OCI-LY1 (cell line): Measurements from ENCODE around the gene MACROD2.

Experiments
- H2AFZ ChIP-seq: fragments of 200-600 bp; sonication (generic), shearing (Covaris generic); 2 replicates; pipeline ENCODE4 v1.6.0; 2014; ENCODE audit warnings: antibody characterized with exemption, mild to moderate bottlenecking, low read length
- H3F3A ChIP-seq: fragments of 200-600 bp; sonication (generic), shearing (Covaris generic); 2 replicates; pipeline ENCODE4 v1.6.0; 2014; ENCODE audit warnings: mild to moderate bottlenecking, antibody characterized with exemption, low read length, moderate library complexity; ENCODE audit not compliant: insufficient read depth
- H3K27ac ChIP-seq: fragments of 200-600 bp; sonication (generic); 2 replicates; pipeline ENCODE4 v1.5.1; 2014; ENCODE audit warnings: low read length, mixed run types, mild to moderate bottlenecking, low read depth; ENCODE audit not compliant: poor library complexity, severe bottlenecking
- H3K27me3 ChIP-seq: fragments of 200-600 bp; sonication (generic); 2 replicates; pipeline ENCODE4 v1.6.0; 2014; ENCODE audit warnings: antibody characterized with exemption, mild to moderate bottlenecking, low read length, moderate library complexity; ENCODE audit not compliant: insufficient read depth
- H3K36me3 ChIP-seq: fragments of 200-600 bp; sonication (generic); 2 replicates; pipeline ENCODE4 v1.6.1; 2014; ENCODE audit warnings: mild to moderate bottlenecking, antibody characterized with exemption, low read length, moderate library complexity, mixed read lengths; ENCODE audit not compliant: insufficient read depth
- H3K4me1 ChIP-seq: fragments of 200-600 bp; sonication (generic); 2 replicates; pipeline ENCODE4 v1.5.1; 2014; ENCODE audit warnings: mild to moderate bottlenecking, low read length, moderate library complexity; ENCODE audit not compliant: insufficient read depth, severe bottlenecking
- H3K4me2 ChIP-seq: fragments of 200-600 bp; sonication (generic), shearing (Covaris generic); 2 replicates; pipeline ENCODE4 v1.6.1; 2014; ENCODE audit warnings: low read length
- H3K4me3 ChIP-seq: fragments of 200-600 bp; sonication (generic); 2 replicates; pipeline ENCODE4 v1.5.1; 2014; ENCODE audit warnings: low read length, low read depth, mild to moderate bottlenecking, mixed read lengths; ENCODE audit not compliant: poor library complexity, severe bottlenecking
- H3K79me2 ChIP-seq: fragments of 200-600 bp; shearing (Covaris generic); 2 replicates; pipeline ENCODE4 v1.6.1; 2016; ENCODE audit warnings: mixed run types, low read length, mixed read lengths; ENCODE audit not compliant: insufficient read depth
- H3K9ac ChIP-seq: fragments of 200-600 bp; sonication (generic), shearing (Covaris generic); 2 replicates; pipeline ENCODE4 v1.6.1; 2014; ENCODE audit warnings: mild to moderate bottlenecking, low read length, mixed read lengths
- H3K9me2 ChIP-seq: fragments of 200-600 bp; sonication (generic), shearing (Covaris generic); 2 replicates; pipeline ENCODE4 v1.6.1; 2014; ENCODE audit warnings: low read depth, mild to moderate bottlenecking, low read length, mixed read lengths
- H3K9me3 ChIP-seq: fragments of 200-600 bp; shearing (Covaris generic); 2 replicates; pipeline ENCODE4 v1.6.1; 2014; ENCODE audit warnings: low read length, mixed read lengths
- H4K20me1 ChIP-seq: fragments of 200-600 bp; sonication (generic), shearing (Covaris generic); 2 replicates; pipeline ENCODE4 v1.6.0; 2016; ENCODE audit warnings: mild to moderate bottlenecking, low read length; ENCODE audit not compliant: insufficient read depth
- CTCF ChIP-seq: fragments of 200-600 bp; sonication (generic), shearing (Covaris generic); IDR thresholded peaks from 2 replicates; pipeline ENCODE4 v1.5.1; 2017; ENCODE audit warnings: mild to moderate bottlenecking, antibody characterized with exemption, low read length, moderate library complexity, mixed read lengths
- EZH2 ChIP-seq: fragments of 200-600 bp; sonication (generic), shearing (Covaris generic); IDR thresholded peaks from 2 replicates; pipeline ENCODE4 v1.8.0; 2017; ENCODE audit warnings: borderline replicate concordance, mixed run types, mild to moderate bottlenecking, antibody characterized with exemption, low read length, moderate library complexity, mixed read lengths

The MACROD2 gene

GRCh38 chr20:14948416-14948815, 953.1 kb downstream of the MACROD2 start:
- Histone ChIP-seq H3K9me3 (no peaks in the 10 kb centered on the region), H3K4me2 (no peak overlapping the region), H2AFZ (no peak overlapping the region), H3K79me2 (no peaks in the 10 kb centered on the region), H3K9me2 (no peaks in the 10 kb centered on the region), H3K27ac (no peak overlapping the region), H4K20me1 (no peaks in the 10 kb centered on the region), H3K4me3 (no peak overlapping the region), H3K36me3 (no peaks in the 10 kb centered on the region), H3K9ac (no peak overlapping the region), H3K27me3 (no peaks in the 10 kb centered on the region), H3F3A (no peaks in the 10 kb centered on the region), H3K4me1 (no peaks in the 10 kb centered on the region)
- no peak for TF ChIP-seq EZH2
- TF ChIP-seq CTCF = no peak

DNA sequence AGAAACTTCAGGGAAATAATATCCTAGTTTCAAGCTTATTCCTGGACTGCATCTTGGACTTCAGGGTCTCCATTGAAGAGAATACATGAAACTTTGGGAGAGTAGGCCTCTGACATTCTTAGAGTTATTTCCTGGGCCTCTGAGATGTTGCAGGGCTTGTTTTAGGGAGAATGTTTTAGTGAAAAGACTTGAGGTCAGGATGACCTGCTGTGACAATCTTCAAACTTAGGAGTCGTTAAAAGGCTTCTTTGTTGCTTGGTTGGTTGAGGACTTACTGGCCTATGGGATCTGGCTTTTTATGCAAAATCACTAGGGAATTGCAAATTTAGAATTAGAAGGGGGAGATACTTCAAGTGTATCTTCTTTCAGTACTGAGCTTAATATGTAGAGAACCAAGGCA, 955.3 kb downstream of the MACROD2 start:
- Histone ChIP-seq H3K79me2 (no peaks in the 10 kb centered on the region), H3K27me3 (no peaks in the 10 kb centered on the region), H3K27ac (no peak overlapping the region), H3K9me2 (no peaks in the 10 kb centered on the region), H3K4me1 (no peaks in the 10 kb centered on the region), H3K4me3 (no peak overlapping the region), H4K20me1 (no peaks in the 10 kb centered on the region), H2AFZ (no peak overlapping the region), H3K4me2 (no peak overlapping the region), H3K36me3 (no peaks in the 10 kb centered on the region), H3F3A (no peaks in the 10 kb centered on the region), H3K9me3 (no peaks in the 10 kb centered on the region), H3K9ac (no peak overlapping the region)
- TF ChIP-seq EZH2 (no peak), CTCF (no peak)

GRCh38 chr20:14951105-14951504, 955.8 kb downstream of the MACROD2 start:
- Histone ChIP-seq H3K27me3 (no peaks in the 10 kb centered on the region), H3K9ac (no peak overlapping the region), H3K9me2 (no peaks in the 10 kb centered on the region), H3K9me3 (no peaks in the 10 kb centered on the region), H3K36me3 (no peaks in the 10 kb centered on the region), H3K4me3 (no peak overlapping the region), H4K20me1 (no peaks in the 10 kb centered on the region), H3F3A (no peaks in the 10 kb centered on the region), H3K27ac (no peak overlapping the region), H3K4me2 (no peak overlapping the region), H3K79me2 (no peaks in the 10 kb centered on the region), H2AFZ (no peak overlapping the region), H3K4me1 (no peaks in the 10 kb centered on the region)
- TF ChIP-seq EZH2 (no peak), CTCF (no peak)
